Neural cell (in vitro differentiated cells): Measurements from ENCODE around the gene RPRD1B. TPM values are rescaled to one million over a fixed set of nuclear protein-coding genes. Genes with fewer than 3 reads are reported as not detected.

Experiments used
- H2AFZ ChIP-seq: fragments of 200-600, 300-800 bp; sonication (generic), shearing (Covaris generic); 2 replicates; pipeline ENCODE4 v1.6.0; 2014; ENCODE audit warnings: low read depth, mild to moderate bottlenecking, antibody characterized with exemption, low read length, moderate library complexity
- H3F3A ChIP-seq: fragments of 200-600 bp; shearing (Covaris generic); 2 replicates; pipeline ENCODE4 v1.6.1; 2016; ENCODE audit warnings: mild to moderate bottlenecking, moderate library complexity, mixed read lengths, antibody characterized with exemption, low read length; ENCODE audit not compliant: insufficient read depth, poor library complexity, severe bottlenecking
- H3K27ac ChIP-seq: fragments of 200-600, 300-800 bp; sonication (generic), shearing (Covaris generic); 2 replicates; pipeline ENCODE4 v1.5.1; 2014; ENCODE audit warnings: mild to moderate bottlenecking, low read length, moderate library complexity
- H3K27me3 ChIP-seq: fragments of 300-800, 200-600 bp; sonication (generic), shearing (Covaris generic); 2 replicates; pipeline ENCODE4 v1.6.0; 2014; ENCODE audit warnings: mild to moderate bottlenecking, low read depth, low read length, moderate library complexity; ENCODE audit not compliant: insufficient read depth
- H3K36me3 ChIP-seq: fragments of 300-800, 200-600 bp; sonication (generic), shearing (Covaris generic); 2 replicates; pipeline ENCODE4 v1.5.1; 2014; ENCODE audit warnings: mild to moderate bottlenecking, antibody characterized with exemption, low read length, moderate library complexity; ENCODE audit not compliant: insufficient read depth
- H3K4me2 ChIP-seq: fragments of 300-800, 200-600 bp; sonication (generic), shearing (Covaris generic); 2 replicates; pipeline ENCODE4 v1.6.0; 2014; ENCODE audit warnings: mild to moderate bottlenecking, low read length
- H3K4me3 ChIP-seq: fragments of 300-800, 200-600 bp; sonication (generic), shearing (Covaris generic); 2 replicates; pipeline ENCODE4 v1.5.1; 2014; ENCODE audit warnings: mild to moderate bottlenecking, low read length, moderate library complexity
- H3K79me2 ChIP-seq: fragments of 200-600 bp; shearing (Covaris generic); replicated peaks from 2 replicates; pipeline ENCODE4 v1.6.0; 2014; ENCODE audit warnings: mild to moderate bottlenecking, low read length, moderate library complexity; ENCODE audit not compliant: insufficient read depth
- H3K9ac ChIP-seq: fragments of 300-800, 200-600 bp; sonication (generic), shearing (Covaris generic); 2 replicates; pipeline ENCODE4 v1.6.1; 2016; ENCODE audit warnings: mild to moderate bottlenecking, low read length, mixed read lengths
- H3K9me2 ChIP-seq: fragments of 200-600 bp; shearing (Covaris generic); 2 replicates; pipeline ENCODE4 v1.6.1; 2016; ENCODE audit warnings: mild to moderate bottlenecking, low read length, mixed read lengths; ENCODE audit not compliant: insufficient read depth
- H3K9me3 ChIP-seq: fragments of 200-600, 300-800 bp; sonication (generic), shearing (Covaris generic); 2 replicates; pipeline ENCODE4 v1.6.1; 2016; ENCODE audit warnings: mild to moderate bottlenecking, mixed run types, low read length, moderate library complexity, mixed read lengths
- H4K20me1 ChIP-seq: fragments of 200-600 bp; shearing (Covaris generic); 2 replicates; pipeline ENCODE4 v1.6.1; 2016; ENCODE audit warnings: mild to moderate bottlenecking, mixed run types; ENCODE audit not compliant: insufficient read depth
- EZH2 ChIP-seq: fragments of 200-600, 300-800 bp; shearing (Covaris generic), sonication (generic); IDR thresholded peaks from 2 replicates; pipeline ENCODE4 v1.6.1; 2014; ENCODE audit warnings: antibody characterized with exemption, low read length, borderline replicate concordance, mild to moderate bottlenecking; ENCODE audit not compliant: insufficient read depth, poor library complexity, severe bottlenecking
- MXI1 ChIP-seq: fragments of 450-650 bp; conservative IDR thresholded peaks from 2 replicates; pipeline ENCODE4 v1.6.1; 2014; ENCODE audit warnings: antibody characterized with exemption, mild to moderate bottlenecking; ENCODE audit not compliant: poor library complexity, severe bottlenecking
- POLR2AphosphoS5 ChIP-seq: IDR thresholded peaks from 2 replicates; pipeline ENCODE4 v1.6.1; 2012
- RAD21 ChIP-seq: fragments of 450-650 bp; conservative IDR thresholded peaks from 2 replicates; pipeline ENCODE4 v1.6.1; 2014; ENCODE audit warnings: antibody characterized with exemption, mild to moderate bottlenecking, moderate library complexity
- SMC3 ChIP-seq: fragments of 450-650 bp; conservative IDR thresholded peaks from 2 replicates; pipeline ENCODE4 v1.6.1; 2014; ENCODE audit warnings: antibody characterized with exemption, mild to moderate bottlenecking, moderate library complexity; ENCODE audit not compliant: poor library complexity
- TAF1 ChIP-seq: IDR thresholded peaks from 2 replicates; pipeline ENCODE4 v1.6.1; 2012; ENCODE audit warnings: low read depth
- polyA plus RNA-seq: library from polyadenylated mRNA; depleted of rRNA; stranded (reverse); fragments of >200 nt; gene quantifications from 2 replicates; pipeline ENCODE4 v1.2.3, GENCODE V29; 2014
- TF ChIP-seq, protein P1 (sequence below): fragments of 450-650 bp; IDR thresholded peaks from 2 replicates; pipeline ENCODE4 v1.5.1; 2014; ENCODE audit warnings: antibody characterized with exemption, mild to moderate bottlenecking, moderate library complexity; ENCODE audit not compliant: poor library complexity, severe bottlenecking
- TF ChIP-seq, protein P2 (sequence below): IDR thresholded peaks from 2 replicates; pipeline ENCODE4 v1.6.1; 2012; ENCODE audit warnings: borderline replicate concordance

The RPRD1B gene
- polyA plus RNA-seq, 1 donor from 2014 or later: 23.4 TPM

DNA sequence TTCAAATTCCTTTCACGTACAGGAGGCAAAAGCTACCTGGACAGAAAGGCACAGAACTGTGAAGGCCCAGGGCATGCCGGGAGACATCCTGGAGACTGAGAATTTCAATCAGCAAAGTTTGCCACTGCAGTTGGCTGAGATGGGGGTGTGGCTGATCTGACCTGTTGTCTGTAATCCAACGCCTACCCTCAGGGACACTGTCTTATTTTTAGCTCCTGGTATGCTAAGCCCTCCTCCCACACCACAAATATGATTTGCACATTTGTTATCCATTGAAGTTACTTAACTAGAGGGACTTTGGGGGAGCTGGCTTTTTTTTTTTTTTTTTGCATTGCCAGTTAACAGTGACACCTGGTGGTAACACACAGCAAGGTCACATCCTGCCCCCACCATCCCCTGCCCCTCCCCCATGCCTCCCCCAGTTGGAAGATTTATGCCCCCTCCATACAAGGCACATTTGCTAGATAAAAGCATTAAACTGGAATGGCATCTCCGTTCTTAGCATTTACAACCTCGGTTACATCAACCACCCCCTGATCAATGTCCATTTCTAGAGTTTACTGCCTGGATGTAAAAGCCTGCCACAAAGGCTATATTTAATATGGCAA lies 40.6 kb upstream of the RPRD1B start:
- Histone ChIP-seq H3K4me2 (no peak overlapping the region), H3K79me2 (no peaks in the 10 kb centered on the region), H3K4me3 (no peak overlapping the region), H3K27me3 (no peaks in the 10 kb centered on the region), H3K9me3 (no peaks in the 10 kb centered on the region), H3F3A (no peaks in the 10 kb centered on the region), H2AFZ (no peak overlapping the region), H3K9me2 (no peaks in the 10 kb centered on the region), H3K27ac (no peak overlapping the region), H3K9ac (no peak overlapping the region), H3K36me3 (no peaks in the 10 kb centered on the region), H4K20me1 (no peaks in the 10 kb centered on the region)
- TF ChIP-seq RAD21: peak; percentile 77
- no peak for TF ChIP-seq TAF1
- peak; percentile 84 for TF ChIP-seq SMC3
- TF ChIP-seq POLR2AphosphoS5: no peak
- no peak for TF ChIP-seq MXI1
- TF ChIP-seq, protein P1, sequence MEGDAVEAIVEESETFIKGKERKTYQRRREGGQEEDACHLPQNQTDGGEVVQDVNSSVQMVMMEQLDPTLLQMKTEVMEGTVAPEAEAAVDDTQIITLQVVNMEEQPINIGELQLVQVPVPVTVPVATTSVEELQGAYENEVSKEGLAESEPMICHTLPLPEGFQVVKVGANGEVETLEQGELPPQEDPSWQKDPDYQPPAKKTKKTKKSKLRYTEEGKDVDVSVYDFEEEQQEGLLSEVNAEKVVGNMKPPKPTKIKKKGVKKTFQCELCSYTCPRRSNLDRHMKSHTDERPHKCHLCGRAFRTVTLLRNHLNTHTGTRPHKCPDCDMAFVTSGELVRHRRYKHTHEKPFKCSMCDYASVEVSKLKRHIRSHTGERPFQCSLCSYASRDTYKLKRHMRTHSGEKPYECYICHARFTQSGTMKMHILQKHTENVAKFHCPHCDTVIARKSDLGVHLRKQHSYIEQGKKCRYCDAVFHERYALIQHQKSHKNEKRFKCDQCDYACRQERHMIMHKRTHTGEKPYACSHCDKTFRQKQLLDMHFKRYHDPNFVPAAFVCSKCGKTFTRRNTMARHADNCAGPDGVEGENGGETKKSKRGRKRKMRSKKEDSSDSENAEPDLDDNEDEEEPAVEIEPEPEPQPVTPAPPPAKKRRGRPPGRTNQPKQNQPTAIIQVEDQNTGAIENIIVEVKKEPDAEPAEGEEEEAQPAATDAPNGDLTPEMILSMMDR: peak; percentile 60
- TF ChIP-seq EZH2: no peak

DNA sequence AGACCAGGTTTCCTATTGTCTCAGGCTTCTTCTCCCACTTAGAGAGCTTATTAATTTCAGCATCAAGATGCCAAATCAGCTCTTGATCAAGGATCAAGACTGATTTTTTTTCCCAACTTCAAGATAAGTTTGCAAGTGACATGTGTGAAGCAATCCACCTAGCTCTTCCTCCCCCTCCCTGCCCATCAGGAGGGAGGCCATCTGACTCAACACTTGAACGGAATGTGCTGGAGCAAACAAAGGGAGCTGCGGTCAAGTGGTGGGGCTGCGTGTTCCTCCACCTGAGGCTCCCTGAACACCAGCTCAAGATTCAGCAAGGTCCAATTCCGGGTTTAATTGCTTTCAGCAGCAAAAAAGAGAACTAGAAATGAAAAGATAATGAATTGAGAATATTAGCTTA lies 39.0 kb upstream of the RPRD1B start:
- no peaks in the 10 kb centered on the region for H4K20me1 ChIP-seq
- H3F3A ChIP-seq: no peaks in the 10 kb centered on the region
- no peaks in the 10 kb centered on the region for H3K36me3 ChIP-seq
- TF ChIP-seq TAF1 (no peak), POLR2AphosphoS5 (no peak), MXI1 (no peak), RAD21 (no peak), EZH2 (no peak), SMC3 (no peak)
- TF ChIP-seq, protein P2, sequence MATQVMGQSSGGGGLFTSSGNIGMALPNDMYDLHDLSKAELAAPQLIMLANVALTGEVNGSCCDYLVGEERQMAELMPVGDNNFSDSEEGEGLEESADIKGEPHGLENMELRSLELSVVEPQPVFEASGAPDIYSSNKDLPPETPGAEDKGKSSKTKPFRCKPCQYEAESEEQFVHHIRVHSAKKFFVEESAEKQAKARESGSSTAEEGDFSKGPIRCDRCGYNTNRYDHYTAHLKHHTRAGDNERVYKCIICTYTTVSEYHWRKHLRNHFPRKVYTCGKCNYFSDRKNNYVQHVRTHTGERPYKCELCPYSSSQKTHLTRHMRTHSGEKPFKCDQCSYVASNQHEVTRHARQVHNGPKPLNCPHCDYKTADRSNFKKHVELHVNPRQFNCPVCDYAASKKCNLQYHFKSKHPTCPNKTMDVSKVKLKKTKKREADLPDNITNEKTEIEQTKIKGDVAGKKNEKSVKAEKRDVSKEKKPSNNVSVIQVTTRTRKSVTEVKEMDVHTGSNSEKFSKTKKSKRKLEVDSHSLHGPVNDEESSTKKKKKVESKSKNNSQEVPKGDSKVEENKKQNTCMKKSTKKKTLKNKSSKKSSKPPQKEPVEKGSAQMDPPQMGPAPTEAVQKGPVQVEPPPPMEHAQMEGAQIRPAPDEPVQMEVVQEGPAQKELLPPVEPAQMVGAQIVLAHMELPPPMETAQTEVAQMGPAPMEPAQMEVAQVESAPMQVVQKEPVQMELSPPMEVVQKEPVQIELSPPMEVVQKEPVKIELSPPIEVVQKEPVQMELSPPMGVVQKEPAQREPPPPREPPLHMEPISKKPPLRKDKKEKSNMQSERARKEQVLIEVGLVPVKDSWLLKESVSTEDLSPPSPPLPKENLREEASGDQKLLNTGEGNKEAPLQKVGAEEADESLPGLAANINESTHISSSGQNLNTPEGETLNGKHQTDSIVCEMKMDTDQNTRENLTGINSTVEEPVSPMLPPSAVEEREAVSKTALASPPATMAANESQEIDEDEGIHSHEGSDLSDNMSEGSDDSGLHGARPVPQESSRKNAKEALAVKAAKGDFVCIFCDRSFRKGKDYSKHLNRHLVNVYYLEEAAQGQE: no peak
- H3K4me2 ChIP-seq: no peak overlapping the region
- no peak overlapping the region for H3K27ac ChIP-seq
- H3K4me3 ChIP-seq: no peak overlapping the region
- H3K9me2 ChIP-seq: no peaks in the 10 kb centered on the region
- no peaks in the 10 kb centered on the region for H3K27me3 ChIP-seq
- no peaks in the 10 kb centered on the region for H3K9me3 ChIP-seq
- H3K9ac ChIP-seq: no peak overlapping the region
- no peak overlapping the region for H2AFZ ChIP-seq
- no peaks in the 10 kb centered on the region for H3K79me2 ChIP-seq
